SW480 (cell line): ENCODE measurements around the gene UBE2QL1.
A peak's percentile ranks its signal among the peaks of the same experiment; 100 is the strongest.

Source experiments
- DNase-seq: peaks from one replicate; pipeline ENCODE4 v3.0.0-alpha.2; 2016; ENCODE audit warnings: low spot score

UBE2QL1 gene

GRCh38 chr5:6448622-6449464 is at the start of gene UBE2QL1:
TSS of gene UBE2QL1 (plus strand) at chr5:6448859. CDS start at chr5:6448894, 35 bp downstream.
- DNase-seq, result no peak

- no peak for DNase-seq
These were observed 48.4 kb upstream of the UBE2QL1 start for GRCh38 chr5:6399980-6400910.

GRCh38 chr5:6401410-6401809 is 47.2 kb upstream of the UBE2QL1 start:
- no peak for DNase-seq

- no peak for DNase-seq
These were observed 45.7 kb upstream of the UBE2QL1 start for GRCh38 chr5:6402939-6403338.

- no peak for DNase-seq
These were observed 45.2 kb upstream of the UBE2QL1 start for GRCh38 chr5:6403416-6403815.

- DNase-seq, result no peak
These were observed 44.5 kb upstream of the UBE2QL1 start for GRCh38 chr5:6404129-6404528.

GRCh38 chr5:6405591-6405990 is 43.1 kb upstream of the UBE2QL1 start:
- no peak for DNase-seq

GRCh38 chr5:6407558-6408259 is 41.0 kb upstream of the UBE2QL1 start:
- DNase-seq, result no peak

- DNase-seq, result no peak
These were observed 40.4 kb upstream of the UBE2QL1 start for GRCh38 chr5:6408260-6408596.

- DNase-seq, result peak; percentile 40
These were observed 39.8 kb upstream of the UBE2QL1 start for GRCh38 chr5:6408627-6409446.

GRCh38 chr5:6410421-6410820 is 38.2 kb upstream of the UBE2QL1 start:
- DNase-seq, result no peak

GRCh38 chr5:6411141-6411540 is 37.5 kb upstream of the UBE2QL1 start:
- DNase-seq, result no peak

GRCh38 chr5:6412811-6413210 is 35.8 kb upstream of the UBE2QL1 start:
- DNase-seq, result no peak

- DNase-seq, result no peak
These were observed 31.0 kb upstream of the UBE2QL1 start for GRCh38 chr5:6417657-6418056.

GRCh38 chr5:6418679-6419276 is 29.9 kb upstream of the UBE2QL1 start:
- DNase-seq, result no peak

GRCh38 chr5:6419340-6419852 is 29.3 kb upstream of the UBE2QL1 start:
- peak; percentile 23 for DNase-seq

- DNase-seq, result no peak
These were observed 25.1 kb upstream of the UBE2QL1 start for GRCh38 chr5:6423327-6424109.

- DNase-seq, result no peak
These were observed 24.5 kb upstream of the UBE2QL1 start for GRCh38 chr5:6424110-6424659.

- no peak for DNase-seq
These were observed 24.0 kb upstream of the UBE2QL1 start for GRCh38 chr5:6424700-6425099.

- DNase-seq, result peak; percentile 56
These were observed 21.0 kb upstream of the UBE2QL1 start for GRCh38 chr5:6427694-6428093.
